H9 (cell line): ENCODE results near the gene NR1H2. TPM values are rescaled to one million over a fixed set of nuclear protein-coding genes. Genes with fewer than 3 reads are reported as not detected.
A peak's percentile ranks its signal among the peaks of the same experiment; 100 is the strongest.

Experiments
- DNase-seq: peaks from one replicate; pipeline ENCODE4 v3.0.0-alpha.2; 2017
- H2AFZ ChIP-seq: one replicate; pipeline ENCODE4 v1.6.1; 2013; ENCODE audit warnings: mild to moderate bottlenecking, low read length, control low read depth, moderate library complexity
- H2AK5ac ChIP-seq: 2 replicates; pipeline ENCODE4 v1.6.1; 2013; ENCODE audit warnings: low read length, control low read depth, mixed read lengths; ENCODE audit not compliant: insufficient read length
- H2BK120ac ChIP-seq: one replicate; pipeline ENCODE4 v1.6.1; 2013; ENCODE audit warnings: low read depth, mild to moderate bottlenecking, low read length, control low read depth, inconsistent platforms; ENCODE audit not compliant: poor library complexity, severe bottlenecking
- H2BK12ac ChIP-seq: 2 replicates; pipeline ENCODE4 v1.6.1; 2013; ENCODE audit warnings: low read length, control low read depth, mixed read lengths, low read depth; ENCODE audit not compliant: insufficient read length
- H2BK15ac ChIP-seq: 2 replicates; pipeline ENCODE4 v1.6.1; 2013; ENCODE audit warnings: low read depth, low read length, control low read depth
- H2BK20ac ChIP-seq: one replicate; pipeline ENCODE4 v1.6.1; 2013; ENCODE audit warnings: low read depth, mild to moderate bottlenecking, low read length, control low read depth, inconsistent platforms; ENCODE audit not compliant: poor library complexity, severe bottlenecking
- H2BK5ac ChIP-seq: 2 replicates; pipeline ENCODE4 v1.6.1; 2013; ENCODE audit warnings: low read length, control low read depth, mixed read lengths; ENCODE audit not compliant: insufficient read length
- H3K14ac ChIP-seq: 2 replicates; pipeline ENCODE4 v1.6.1; 2013; ENCODE audit warnings: low read length, control low read depth; ENCODE audit not compliant: insufficient read depth
- H3K18ac ChIP-seq: 2 replicates; pipeline ENCODE4 v1.6.1; 2013; ENCODE audit warnings: low read depth, mild to moderate bottlenecking, mixed read lengths, low read length, control low read depth; ENCODE audit not compliant: insufficient read length
- H3K23ac ChIP-seq: 2 replicates; pipeline ENCODE4 v1.6.1; 2013; ENCODE audit warnings: low read length, control low read depth, mixed read lengths, low read depth; ENCODE audit not compliant: insufficient read length
- H3K23me2 ChIP-seq: 2 replicates; pipeline ENCODE4 v1.6.1; 2013; ENCODE audit warnings: low read depth, mild to moderate bottlenecking, mixed read lengths, low read length, control low read depth; ENCODE audit not compliant: insufficient read length, poor library complexity, severe bottlenecking
- H3K27ac ChIP-seq: 2 replicates; pipeline ENCODE4 v1.5.1; 2013; ENCODE audit warnings: low read length, control low read depth, mixed read lengths, low read depth; ENCODE audit not compliant: insufficient read length
- H3K27me3 ChIP-seq: 2 replicates; pipeline ENCODE4 v1.6.1; 2013; ENCODE audit warnings: low read length, control low read depth, inconsistent platforms; ENCODE audit not compliant: insufficient read depth
- H3K4ac ChIP-seq: 2 replicates; pipeline ENCODE4 v1.6.1; 2013; ENCODE audit warnings: low read depth, mild to moderate bottlenecking, control low read depth, inconsistent platforms, low read length, moderate library complexity
- H3K4me1 ChIP-seq: 2 replicates; pipeline ENCODE4 v1.6.1; 2013; ENCODE audit warnings: low read length, control low read depth, inconsistent platforms; ENCODE audit not compliant: insufficient read depth
- H3K4me2 ChIP-seq: 2 replicates; pipeline ENCODE4 v1.6.1; 2013; ENCODE audit warnings: low read length, control low read depth, mixed read lengths; ENCODE audit not compliant: insufficient read length, insufficient read depth
- H3K56ac ChIP-seq: 2 replicates; pipeline ENCODE4 v1.6.1; 2013; ENCODE audit warnings: low read depth, mild to moderate bottlenecking, mixed read lengths, low read length, control low read depth; ENCODE audit not compliant: insufficient read length
- H3K79me1 ChIP-seq: 2 replicates; pipeline ENCODE4 v1.6.1; 2013; ENCODE audit warnings: low read depth, mild to moderate bottlenecking, moderate library complexity, low read length, control low read depth, inconsistent platforms; ENCODE audit not compliant: insufficient read depth, poor library complexity, severe bottlenecking
- H3K79me2 ChIP-seq: 2 replicates; pipeline ENCODE4 v1.6.1; 2013; ENCODE audit warnings: low read length, control low read depth, inconsistent platforms; ENCODE audit not compliant: insufficient read depth
- H3K9ac ChIP-seq: 2 replicates; pipeline ENCODE4 v1.6.1; 2013; ENCODE audit warnings: low read length, control low read depth, mixed read lengths; ENCODE audit not compliant: insufficient read length; ENCODE audit errors: extremely low read depth
- H3K9me3 ChIP-seq: one replicate; pipeline ENCODE4 v1.6.1; 2013; ENCODE audit warnings: low read depth, low read length, inconsistent platforms; ENCODE audit not compliant: control insufficient read depth
- H3T11ph ChIP-seq: one replicate; pipeline ENCODE4 v1.6.1; 2013; ENCODE audit warnings: mild to moderate bottlenecking, low read length, control low read depth, inconsistent platforms
- H4K20me1 ChIP-seq: one replicate; pipeline ENCODE4 v1.6.1; 2013; ENCODE audit not compliant: control insufficient read depth, insufficient read length, insufficient read depth
- H4K5ac ChIP-seq: 2 replicates; pipeline ENCODE4 v1.6.1; 2013; ENCODE audit warnings: low read depth, mild to moderate bottlenecking, mixed read lengths, low read length, control low read depth; ENCODE audit not compliant: insufficient read length
- H4K8ac ChIP-seq: replicated peaks from 2 replicates; pipeline ENCODE4 v1.6.1; 2013; ENCODE audit warnings: low read length, control low read depth, mixed read lengths, low read depth; ENCODE audit not compliant: insufficient read length
- H4K91ac ChIP-seq: 2 replicates; pipeline ENCODE4 v1.6.1; 2013; ENCODE audit warnings: low read depth, mild to moderate bottlenecking, moderate library complexity, mixed read lengths, low read length, control low read depth; ENCODE audit not compliant: insufficient read length
- H3K27ac Mint-ChIP-seq, 3 experiments: 2 replicates in 2 of 3; 3 replicates in 1 of 3; pipeline ENCODE4 v1.8.0; 2020 to 2021; ENCODE audit warnings: mixed read lengths in 3 of 3, mild to moderate bottlenecking in 1 of 3, moderate library complexity in 1 of 3
- H3K27me3 Mint-ChIP-seq: 2 replicates; pipeline ENCODE4 v1.8.0; 2021; ENCODE audit warnings: low read depth, mild to moderate bottlenecking, moderate library complexity, mixed read lengths
- H3K36me3 Mint-ChIP-seq, 3 experiments: 2 replicates in 2 of 3; 3 replicates in 1 of 3; pipeline ENCODE4 v1.8.0; 2020 to 2021; ENCODE audit warnings: low read depth in 3 of 3, mixed read lengths in 3 of 3; ENCODE audit not compliant: insufficient read depth in 1 of 3
- H3K4me1 Mint-ChIP-seq, 2 experiments: 2 replicates each; pipeline ENCODE4 v1.8.0; 2020; ENCODE audit warnings: mixed read lengths in 2 of 2
- H3K4me3 Mint-ChIP-seq, 2 experiments: 2 replicates in 1 of 2; 3 replicates in 1 of 2; pipeline ENCODE4 v1.8.0; 2020 to 2021; ENCODE audit warnings: mild to moderate bottlenecking in 2 of 2, mixed read lengths in 2 of 2, moderate library complexity in 1 of 2
- H3K9me3 Mint-ChIP-seq, 2 experiments: 2 replicates in 1 of 2; 3 replicates in 1 of 2; pipeline ENCODE4 v1.8.0; 2020; ENCODE audit warnings: mild to moderate bottlenecking in 2 of 2, mixed read lengths in 2 of 2, moderate library complexity in 1 of 2
- CTCF ChIP-seq: fragments of 200-600 bp; sonication (generic); conservative IDR thresholded peaks from 3 replicates; pipeline ENCODE4 v1.8.0; 2021; ENCODE audit warnings: antibody characterized with exemption, mild to moderate bottlenecking
- WGBS: extraction: QIAGEN DNeasy Blood & Tissue Kit; methylation state at CpG from one replicate; pipeline ENCODE4 v1.1.7; 2013; ENCODE audit warnings: missing lambda C conversion rate, low lambda C conversion rate, mixed read lengths; ENCODE audit not compliant: insufficient read length; ENCODE audit errors: extremely low coverage; 5-methylcytosine and 5-hydroxymethylcytosine counted together
- total RNA-seq: library from RNA; stranded (reverse); gene quantifications from 2 replicates; pipeline ENCODE4 v1.2.1, GENCODE V29; 2021

The NR1H2 gene
- total RNA-seq, 1 experiment from 2014 or later = 33.2 TPM

GRCh38 chr19:50327461-50328223 lies 48.6 kb upstream of the NR1H2 start:
- peak overlapping the region; percentile 65 to 87 for H3K4me3 Mint-ChIP-seq
- TF ChIP-seq CTCF = no peak
- H2BK12ac ChIP-seq = no peak overlapping the region
- peaks cover 27% of the 10 kb centered on the region for H3K23me2 ChIP-seq
- H3K9me3 Mint-ChIP-seq = peaks cover 3 to 5% of the 10 kb centered on the region in 2 experiments; a peak in 3 of 5 replicates
- H2BK15ac ChIP-seq = no peak overlapping the region
- no peak overlapping the region for H2AFZ ChIP-seq
- H3K14ac ChIP-seq = no peak overlapping the region
- H3K79me2 ChIP-seq = no peaks in the 10 kb centered on the region
- no peak overlapping the region for H4K8ac ChIP-seq
- H3K27ac ChIP-seq = no peak overlapping the region
- H3K4me1 ChIP-seq = peaks cover 6% of the 10 kb centered on the region; the same call in 1 of the 2 replicates
- H3T11ph ChIP-seq = no peak overlapping the region
- H3K56ac ChIP-seq = no peak overlapping the region
- no peak overlapping the region for H2BK5ac ChIP-seq
- no peak overlapping the region for H2BK20ac ChIP-seq
- H3K9ac ChIP-seq = no peak overlapping the region
- H3K36me3 Mint-ChIP-seq = peaks cover 8 to 15% (median 12%) of the 10 kb centered on the region in 3 experiments
- no peak overlapping the region for H3K18ac ChIP-seq
- H3K27me3 Mint-ChIP-seq = peaks cover 31% of the 10 kb centered on the region
- no peak overlapping the region for H3K4me2 ChIP-seq
- peaks cover 49 to 55% of the 10 kb centered on the region in 2 experiments for H3K4me1 Mint-ChIP-seq
- H3K23ac ChIP-seq = no peak overlapping the region
- H3K4ac ChIP-seq = no peak overlapping the region
- H3K27ac Mint-ChIP-seq = no peak overlapping the region
- H4K20me1 ChIP-seq = no peaks in the 10 kb centered on the region
- no CpG with 5 or more reads among the region's 20 CpGs for WGBS
- no peak for DNase-seq
- H3K9me3 ChIP-seq = no peaks in the 10 kb centered on the region
- H2BK120ac ChIP-seq = no peak overlapping the region
- no peak overlapping the region for H2AK5ac ChIP-seq
- peaks cover 8% of the 10 kb centered on the region; the same call in 1 of the 2 replicates for H3K27me3 ChIP-seq
- no peak overlapping the region for H4K5ac ChIP-seq
- H4K91ac ChIP-seq = no peak overlapping the region
- H3K79me1 ChIP-seq = no peaks in the 10 kb centered on the region
